ENCODE results near the gene SYNE2. TPM values are rescaled to one million over a fixed set of nuclear protein-coding genes. Genes with fewer than 3 reads are reported as not detected.

The SYNE2 gene
- total RNA-seq, 1 experiment from 2014 or later: 71.1 TPM

GRCh38 chr14:64221391-64222003, 368.7 kb downstream of the SYNE2 start:
- H3K27ac Mint-ChIP-seq: no peak overlapping the region; the same call in 1 of the 2 replicates
- CTCF ChIA-PET: interaction anchor here (1.5 kb wide), 1 partner anchor 82 kb away, joined by 5 read pairs; no protein-coding TSS in a partner anchor
- TF ChIP-seq TCF7 (CRISPR knock-in tag; IDR thresholded peaks at IDR 0.05; ENCODE audit: low read depth) (no peak), AR (CRISPR knock-in tag; IDR thresholded peaks at IDR 0.05) (no peak), ARID4B (CRISPR knock-in tag; IDR thresholded peaks at IDR 0.05; ENCODE audit: borderline replicate concordance) (no peak), E2F5 (CRISPR knock-in tag; IDR thresholded peaks at IDR 0.05) (no peak), ZNF532 (CRISPR knock-in tag; IDR thresholded peaks at IDR 0.05; ENCODE audit: borderline replicate concordance) (no peak), ZNF512 (CRISPR knock-in tag; IDR thresholded peaks at IDR 0.05; ENCODE audit: borderline replicate concordance) (no peak), JUN (CRISPR knock-in tag; IDR thresholded peaks at IDR 0.05) (no peak), GABPB1 (CRISPR knock-in tag; IDR thresholded peaks at IDR 0.05) (no peak), STAT6 (CRISPR knock-in tag; conservative IDR thresholded peaks at IDR 0.05; ENCODE audit: low read depth) (no peak), CREM (CRISPR knock-in tag; IDR thresholded peaks at IDR 0.05) (no peak), MAX (CRISPR knock-in tag; IDR thresholded peaks at IDR 0.05) (no peak), ZNF317 (CRISPR knock-in tag; IDR thresholded peaks at IDR 0.05; ENCODE audit: borderline replicate concordance, low read depth) (no peak), HMGA2 (CRISPR knock-in tag; IDR thresholded peaks at IDR 0.05) (no peak), PRDM15 (CRISPR knock-in tag; IDR thresholded peaks at IDR 0.05) (no peak)
- no peaks in the 10 kb centered on the region for H3K27me3 Mint-ChIP-seq (ENCODE audit: low read depth)
- H3K4me1 Mint-ChIP-seq: no peaks in the 10 kb centered on the region
- POLR2A ChIA-PET: no interaction called here
- ATAC-seq: no peak; the same call in 1 of the 2 replicates
- DNase-seq (ENCODE audit: low spot score): no peak
- no peak overlapping the region for H3K4me3 Mint-ChIP-seq
- H3K36me3 Mint-ChIP-seq: peaks cover 69% of the 10 kb centered on the region
- H3K9me3 Mint-ChIP-seq: no peaks in the 10 kb centered on the region
